AG20443 (cell line): Measurements from ENCODE around the gene DAB2IP.
"Not testable (repeated sequence)": the region's sequence is repeated elsewhere in the genome, so short reads cannot be mapped to it uniquely, and the experiment has no call there.

ENCODE experiments used
- DNase-seq: peaks from one replicate; pipeline ENCODE4 v3.0.0; 2012; ENCODE audit warnings: low spot score, mixed read lengths

DAB2IP gene

GRCh38 chr9:121626012-121626411 is 25.4 kb upstream of the DAB2IP start:
- DNase-seq: no peak

DNA sequence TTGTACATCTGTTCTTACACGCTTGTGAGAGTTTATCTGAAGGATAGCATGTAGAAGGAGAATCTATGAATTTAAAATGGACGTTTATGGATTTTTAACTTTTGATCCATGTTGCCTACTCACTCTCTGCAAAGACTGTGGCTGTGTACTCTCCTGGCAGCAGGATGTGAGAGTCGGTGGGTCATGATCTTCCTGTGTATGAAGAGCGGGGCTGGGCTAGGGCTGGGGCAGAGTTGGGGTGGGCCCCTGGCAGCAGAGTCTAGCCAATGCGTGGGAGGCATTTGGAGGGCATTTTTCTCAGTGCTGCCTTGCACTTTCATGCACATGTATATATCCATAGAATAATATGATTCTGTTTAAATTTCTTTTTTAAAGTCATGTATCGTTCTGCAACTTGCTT is 24.0 kb upstream of the DAB2IP start:
- DNase-seq: no peak

DNA sequence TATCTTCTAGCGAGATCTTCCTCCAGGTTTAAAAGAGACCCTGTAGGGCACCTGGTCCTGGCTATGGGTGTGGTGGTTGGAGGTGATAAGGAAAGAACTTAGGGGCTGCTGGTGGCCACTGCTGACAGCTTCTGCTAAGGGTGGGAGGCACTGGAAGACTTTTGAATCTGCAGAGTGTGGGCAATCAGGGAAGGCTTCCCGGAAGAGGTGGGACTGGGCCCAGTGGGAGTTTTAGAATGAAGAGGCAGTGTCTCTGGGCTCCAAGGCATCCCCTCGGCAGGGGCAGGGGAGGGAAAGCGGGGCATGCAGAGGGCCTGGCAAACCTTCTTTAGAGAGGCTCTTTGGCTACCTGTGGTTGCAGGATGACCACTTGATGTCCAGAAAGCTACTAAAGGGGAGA is 23.0 kb upstream of the DAB2IP start:
- DNase-seq: no peak

- no peak for DNase-seq
Measured at GRCh38 chr9:121631115-121631514, 20.3 kb upstream of the DAB2IP start.

- DNase-seq: no peak
Measured at GRCh38 chr9:121631978-121632418, 19.4 kb upstream of the DAB2IP start.

DNA sequence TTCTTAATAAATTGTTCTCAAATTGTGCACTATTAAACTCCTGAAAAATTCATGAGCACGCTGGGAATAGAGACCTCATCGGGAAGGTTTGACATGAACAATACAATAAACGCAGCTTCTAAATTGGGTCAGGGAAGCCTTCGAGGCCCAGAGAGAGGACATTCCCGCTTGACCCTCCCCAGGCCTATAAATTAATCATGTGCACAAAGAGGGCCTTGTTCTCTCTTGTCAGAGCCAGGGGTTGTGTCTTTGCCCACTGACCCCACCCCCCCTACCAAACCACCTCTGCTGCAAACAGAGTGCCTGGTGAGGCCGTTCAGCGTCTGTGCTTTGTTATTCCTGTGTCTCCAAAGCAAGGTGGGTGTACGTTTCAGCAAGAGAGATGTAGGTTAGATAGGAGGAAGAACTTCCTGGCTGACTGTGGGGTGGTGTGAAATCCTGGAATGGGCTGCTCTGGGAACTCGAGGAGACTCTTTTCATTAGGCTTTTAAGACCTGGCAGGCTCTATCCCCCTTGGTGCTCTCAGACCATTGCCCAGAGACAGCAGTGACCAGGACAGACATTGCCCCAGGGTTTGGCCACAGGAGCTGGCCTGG is 18.2 kb upstream of the DAB2IP start:
- DNase-seq: no peak

DNA sequence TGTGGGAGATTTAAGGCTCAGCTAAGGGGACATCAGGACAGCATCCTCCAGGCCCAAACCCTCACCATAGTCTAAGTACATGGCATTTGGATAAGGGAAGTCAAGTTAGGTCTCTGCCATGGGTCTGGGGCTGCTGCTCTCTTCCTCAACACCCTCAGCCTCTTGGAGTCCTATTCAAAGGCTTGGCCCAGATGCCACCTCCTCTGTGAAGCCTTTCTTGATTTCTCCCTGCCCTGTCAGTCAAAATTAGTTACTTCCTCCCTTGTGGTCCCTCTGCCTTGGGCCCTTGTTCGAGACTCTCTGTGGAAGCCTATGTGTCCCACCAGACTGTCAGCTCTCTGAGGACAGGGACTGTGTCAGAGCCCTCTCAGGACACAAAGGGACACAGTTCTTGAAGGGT is 17.7 kb upstream of the DAB2IP start:
- no peak for DNase-seq

DNA sequence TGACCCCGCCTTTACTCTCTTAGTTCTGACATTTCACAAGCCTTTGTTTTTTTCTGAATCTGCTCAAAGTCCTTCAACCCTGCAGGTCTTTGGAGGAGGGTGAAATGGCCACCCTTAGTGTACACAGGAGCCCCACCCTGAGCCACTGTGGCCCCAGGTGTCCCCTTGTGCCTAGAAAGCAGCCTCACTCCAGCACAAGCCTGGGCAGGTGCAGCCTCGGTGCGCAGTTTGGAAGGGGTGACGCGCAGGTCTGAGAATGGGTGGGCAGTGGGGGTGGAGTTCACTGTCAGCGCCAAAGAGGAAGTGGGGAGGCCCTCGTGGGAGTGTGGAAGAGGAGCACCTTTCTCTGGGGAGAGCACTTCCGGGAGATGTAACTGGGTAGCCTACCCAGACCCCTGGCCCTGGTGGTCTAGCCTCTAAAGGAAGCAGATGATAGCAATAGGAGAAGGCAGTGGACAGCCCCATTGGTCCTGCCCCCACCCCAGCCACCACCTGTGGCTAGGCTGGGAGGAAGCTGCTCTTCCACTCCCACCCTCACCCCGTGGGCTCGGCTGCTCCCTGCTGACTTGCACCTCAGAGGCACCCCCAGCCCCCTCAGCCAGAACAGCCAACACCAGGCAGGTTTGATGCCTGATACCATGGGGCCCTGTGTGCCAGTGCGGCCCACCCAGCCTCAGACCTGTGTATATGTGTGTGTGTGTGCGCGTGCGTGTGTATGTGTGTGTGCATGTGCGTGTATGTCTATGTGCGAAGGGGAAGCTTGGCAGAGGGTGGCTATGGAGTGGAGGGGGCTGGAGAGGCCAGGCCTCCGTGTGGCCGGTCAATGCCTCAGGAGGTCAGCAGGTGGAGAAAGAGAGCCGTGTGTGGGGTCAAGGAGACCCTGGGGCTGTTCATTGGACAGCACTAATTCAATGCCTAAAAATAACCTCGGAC is 16.8 kb upstream of the DAB2IP start:
- DNase-seq: peak; percentile 63

DNA sequence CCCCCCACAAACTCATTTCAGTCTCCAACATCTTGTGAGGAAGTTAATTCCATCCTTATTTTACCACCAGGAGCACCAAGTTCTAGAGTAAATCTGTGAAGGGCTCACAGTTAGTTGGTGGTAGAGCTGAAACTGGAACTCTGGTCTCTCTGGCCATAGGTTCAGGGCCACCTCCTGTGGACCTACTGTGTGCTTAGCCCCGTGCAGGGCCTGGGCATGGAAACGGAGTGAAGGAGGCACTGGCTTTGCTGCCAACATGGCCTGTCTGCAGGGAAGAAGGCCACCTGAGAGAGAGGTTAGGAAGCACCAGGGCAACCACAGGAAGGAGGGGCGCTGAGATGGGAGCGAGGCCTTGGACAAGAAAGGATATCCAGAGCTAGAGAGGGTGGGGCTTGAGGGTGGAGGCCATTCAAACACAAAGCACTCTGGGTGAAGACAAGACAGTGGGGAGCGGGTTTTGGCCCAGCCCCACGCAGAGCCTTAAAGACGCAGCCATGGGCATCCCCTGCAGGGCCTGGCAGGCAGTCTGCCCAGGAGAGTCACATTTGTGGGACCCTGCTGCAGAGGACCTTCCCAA is 16.0 kb upstream of the DAB2IP start:
- no peak for DNase-seq

- DNase-seq: peak; percentile 63
Measured at GRCh38 chr9:121636341-121636865, 15.0 kb upstream of the DAB2IP start.

GRCh38 chr9:121636978-121637712 is 14.3 kb upstream of the DAB2IP start:
- DNase-seq: no peak

GRCh38 chr9:121637713-121638220 is 13.7 kb upstream of the DAB2IP start:
- DNase-seq: peak; percentile 78

DNA sequence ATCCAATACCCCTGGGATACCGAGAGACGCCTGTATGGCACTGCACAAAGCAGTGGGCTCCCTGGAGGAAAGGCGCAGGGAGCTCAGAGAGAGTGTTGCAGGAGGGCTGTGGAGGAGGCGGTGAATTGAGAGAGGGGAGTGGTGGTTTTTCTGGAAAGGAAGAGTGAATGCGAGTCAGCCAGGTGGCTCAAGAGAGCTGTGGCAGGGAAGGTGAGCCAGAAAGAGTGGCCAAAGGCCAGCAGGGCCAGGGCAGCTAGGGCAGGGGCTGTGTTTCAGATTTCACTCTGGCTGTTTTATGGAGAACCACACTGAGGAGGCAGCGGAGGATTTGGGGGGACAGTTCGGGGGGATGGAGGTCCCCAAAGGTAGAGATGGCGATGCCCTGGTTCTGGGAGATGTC is 13.0 kb upstream of the DAB2IP start:
- DNase-seq: no peak

- no peak for DNase-seq
Measured at GRCh38 chr9:121638901-121639592, 12.4 kb upstream of the DAB2IP start.

GRCh38 chr9:121639619-121640018 is 11.8 kb upstream of the DAB2IP start:
- DNase-seq: no peak

GRCh38 chr9:121640076-121640475 is 11.4 kb upstream of the DAB2IP start:
- DNase-seq: peak; percentile 49

- no peak for DNase-seq
Measured at GRCh38 chr9:121640491-121641223, 10.8 kb upstream of the DAB2IP start.

GRCh38 chr9:121641224-121641611 is 10.2 kb upstream of the DAB2IP start:
- no peak for DNase-seq

DNA sequence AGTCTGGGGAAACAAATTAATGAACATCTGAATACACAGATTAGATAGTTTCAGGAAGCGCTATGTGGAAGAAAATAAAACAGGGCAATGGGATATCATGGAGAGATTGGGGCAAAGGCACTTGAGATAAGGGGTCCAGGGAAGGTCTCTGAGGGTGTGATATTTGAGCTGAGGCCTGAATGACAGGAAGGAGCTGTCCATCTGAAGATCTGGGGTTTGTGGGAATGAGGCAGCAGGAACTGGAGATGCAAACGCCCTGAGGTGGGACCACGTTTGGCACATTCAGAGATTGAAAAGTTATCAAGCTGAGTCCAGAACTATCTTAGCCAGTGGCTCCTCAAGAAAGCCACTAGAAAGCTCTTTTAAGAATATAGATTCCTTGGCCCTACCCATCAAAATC is 8.7 kb upstream of the DAB2IP start:
- no peak for DNase-seq

DNA sequence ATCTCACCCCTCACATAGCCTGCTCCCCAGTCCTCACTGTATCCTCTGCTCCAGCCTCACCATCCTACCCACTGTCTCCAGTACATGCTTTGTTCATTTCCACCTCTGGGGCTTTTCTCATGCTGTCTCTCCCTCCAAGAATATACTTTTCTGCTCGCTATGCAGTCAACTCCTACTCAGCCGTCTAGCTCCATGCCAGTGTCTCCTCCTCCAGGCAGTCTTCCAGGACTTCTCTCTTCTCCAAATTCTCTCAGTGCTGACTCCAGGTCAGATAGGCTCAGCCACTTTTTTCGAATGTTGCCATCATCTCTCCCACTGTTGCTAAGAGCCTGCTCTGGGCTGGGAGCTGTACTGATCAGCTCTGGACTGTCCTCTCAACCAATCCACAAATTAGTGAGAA is 8.0 kb upstream of the DAB2IP start:
- no peak for DNase-seq

DNA sequence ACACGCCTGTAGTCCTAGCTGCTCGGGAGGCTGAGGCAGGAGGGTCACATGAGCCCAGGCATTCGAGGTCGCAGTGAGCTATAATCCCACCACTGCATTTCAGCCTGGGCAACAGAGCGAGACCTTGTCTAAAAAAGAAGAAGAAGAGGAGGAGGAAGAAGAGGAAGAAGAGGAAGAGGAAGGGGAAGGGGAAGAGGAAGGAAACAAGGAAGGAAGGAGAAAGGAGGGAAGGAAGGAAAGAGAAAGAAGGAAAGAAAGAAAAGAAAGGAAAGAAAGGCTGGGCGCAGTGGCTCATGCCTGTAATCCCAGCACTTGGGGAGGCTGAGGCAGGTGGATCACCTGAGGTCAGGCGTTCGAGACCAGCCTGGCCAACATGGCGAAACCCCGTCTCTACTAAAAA is 7.4 kb upstream of the DAB2IP start:
- not testable (repeated sequence) for DNase-seq
